BLaER1 (cell line): ENCODE measurements around the gene S100A6.

Experiments used
- H3K27ac ChIP-seq: shearing (Covaris generic); formaldehyde crosslinking; 2 replicates; pipeline ENCODE4 v1.8.1; 2022
- H3K27me3 ChIP-seq: shearing (Covaris generic); formaldehyde crosslinking; 2 replicates; pipeline ENCODE4 v1.8.1; 2022
- H3K36me3 ChIP-seq: shearing (Covaris generic); formaldehyde crosslinking; 2 replicates; pipeline ENCODE4 v1.8.1; 2022
- H3K4me1 ChIP-seq: shearing (Covaris generic); formaldehyde crosslinking; 2 replicates; pipeline ENCODE4 v1.8.1; 2022
- H3K4me2 ChIP-seq: shearing (Covaris generic); formaldehyde crosslinking; 2 replicates; pipeline ENCODE4 v1.8.1; 2022
- H3K4me3 ChIP-seq: shearing (Covaris generic); formaldehyde crosslinking; 2 replicates; pipeline ENCODE4 v1.8.1; 2022
- H3K9ac ChIP-seq: shearing (Covaris generic); formaldehyde crosslinking; 2 replicates; pipeline ENCODE4 v1.8.1; 2022
- H3K9me3 ChIP-seq: shearing (Covaris generic); formaldehyde crosslinking; 2 replicates; pipeline ENCODE4 v1.8.1; 2022
- H4K20me1 ChIP-seq: shearing (Covaris generic); formaldehyde crosslinking; 2 replicates; pipeline ENCODE4 v1.8.1; 2022
- Cebpa-rat ChIP-seq: shearing (Covaris generic); IDR thresholded peaks from 2 replicates; pipeline ENCODE4 v1.8.1; 2022

S100A6 gene

DNA sequence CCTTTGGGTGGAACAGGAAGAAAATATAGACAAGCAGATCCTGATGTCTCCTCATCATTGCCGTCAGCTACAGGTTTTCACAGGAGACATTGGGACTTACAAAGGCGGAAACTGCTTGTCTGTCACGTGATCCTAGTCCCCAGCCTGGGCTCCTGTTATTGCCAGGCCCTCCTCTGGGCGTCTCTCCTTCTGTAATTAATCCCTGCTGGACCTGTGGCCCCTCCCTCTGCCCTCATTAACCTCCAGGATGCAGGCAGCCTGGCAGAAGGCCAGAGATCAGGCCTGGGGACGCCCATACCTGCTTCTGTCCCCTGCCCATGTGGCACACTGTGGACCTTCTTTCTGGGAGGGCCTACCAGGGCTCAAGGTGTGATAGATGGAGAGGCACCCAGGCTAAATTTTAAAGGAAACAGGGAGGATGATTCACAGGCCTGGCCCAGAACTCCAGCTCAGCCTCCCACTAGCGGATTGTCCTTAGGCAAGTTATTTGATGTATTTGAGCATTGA is 2.6 kb upstream of the S100A6 start:
- Histone ChIP-seq H4K20me1 (no peaks in the 10 kb centered on the region), H3K4me3 (no peak overlapping the region), H3K4me2 (no peak overlapping the region), H3K36me3 (no peaks in the 10 kb centered on the region), H3K4me1 (peaks cover 62% of the 10 kb centered on the region), H3K9ac (no peak overlapping the region), H3K9me3 (no peaks in the 10 kb centered on the region), H3K27ac (no peak overlapping the region), H3K27me3 (peaks cover 20% of the 10 kb centered on the region)
- TF ChIP-seq Cebpa-rat = no peak

- Histone ChIP-seq H4K20me1 (no peaks in the 10 kb centered on the region), H3K27me3 (peaks cover 20% of the 10 kb centered on the region), H3K9me3 (no peaks in the 10 kb centered on the region), H3K36me3 (no peaks in the 10 kb centered on the region), H3K4me1 (peaks cover 62% of the 10 kb centered on the region), H3K4me3 (no peak overlapping the region), H3K9ac (no peak overlapping the region), H3K4me2 (no peak overlapping the region), H3K27ac (no peak overlapping the region)
- no peak for TF ChIP-seq Cebpa-rat
Measured at GRCh38 chr1:153537376-153537730, 1.6 kb upstream of the S100A6 start.

GRCh38 chr1:153536671-153537375 is 1.0 kb upstream of the S100A6 start:
- H3K9me3 ChIP-seq = no peaks in the 10 kb centered on the region
- peaks cover 62% of the 10 kb centered on the region for H3K4me1 ChIP-seq
- peaks cover 20% of the 10 kb centered on the region for H3K27me3 ChIP-seq
- H3K36me3 ChIP-seq = no peaks in the 10 kb centered on the region
- TF ChIP-seq Cebpa-rat = no peak
- peak overlapping the region; percentile 60; the same call in 1 of the 2 replicates for H3K4me3 ChIP-seq
- no peak overlapping the region for H3K9ac ChIP-seq
- peak overlapping the region; percentile 91 for H3K4me2 ChIP-seq
- H4K20me1 ChIP-seq = no peaks in the 10 kb centered on the region
- no peak overlapping the region for H3K27ac ChIP-seq

- Histone ChIP-seq H3K4me1 (peaks cover 57% of the 10 kb centered on the region), H4K20me1 (no peaks in the 10 kb centered on the region), H3K36me3 (no peaks in the 10 kb centered on the region), H3K9ac (peak overlapping the region; percentile 62), H3K27ac (peak overlapping the region; percentile 62; the same call in 1 of the 2 replicates), H3K4me3 (peak overlapping the region; percentile 60), H3K27me3 (peaks cover 20% of the 10 kb centered on the region), H3K4me2 (peak overlapping the region; percentile 91), H3K9me3 (no peaks in the 10 kb centered on the region)
- no peak for TF ChIP-seq Cebpa-rat
Measured at GRCh38 chr1:153536012-153536670, 350 bp upstream of the S100A6 start.

GRCh38 chr1:153534925-153535241 is 908 bp downstream of the S100A6 start:
- Histone ChIP-seq H3K4me3 (no peak overlapping the region), H4K20me1 (no peaks in the 10 kb centered on the region), H3K36me3 (no peaks in the 10 kb centered on the region), H3K4me1 (peaks cover 45% of the 10 kb centered on the region), H3K9me3 (no peaks in the 10 kb centered on the region), H3K27me3 (peaks cover 20% of the 10 kb centered on the region), H3K9ac (no peak overlapping the region), H3K4me2 (peak overlapping the region; percentile 91; the same call in 1 of the 2 replicates), H3K27ac (no peak overlapping the region)
- no peak for TF ChIP-seq Cebpa-rat

GRCh38 chr1:153534226-153534924 is 1.4 kb downstream of the S100A6 start:
- H3K27ac ChIP-seq = no peak overlapping the region
- TF ChIP-seq Cebpa-rat = no peak
- H3K4me3 ChIP-seq = no peak overlapping the region
- no peaks in the 10 kb centered on the region for H3K36me3 ChIP-seq
- H3K9ac ChIP-seq = no peak overlapping the region
- H3K27me3 ChIP-seq = peaks cover 20% of the 10 kb centered on the region
- no peak overlapping the region for H3K4me2 ChIP-seq
- peaks cover 40% of the 10 kb centered on the region for H3K4me1 ChIP-seq
- no peaks in the 10 kb centered on the region for H4K20me1 ChIP-seq
- no peaks in the 10 kb centered on the region for H3K9me3 ChIP-seq

DNA sequence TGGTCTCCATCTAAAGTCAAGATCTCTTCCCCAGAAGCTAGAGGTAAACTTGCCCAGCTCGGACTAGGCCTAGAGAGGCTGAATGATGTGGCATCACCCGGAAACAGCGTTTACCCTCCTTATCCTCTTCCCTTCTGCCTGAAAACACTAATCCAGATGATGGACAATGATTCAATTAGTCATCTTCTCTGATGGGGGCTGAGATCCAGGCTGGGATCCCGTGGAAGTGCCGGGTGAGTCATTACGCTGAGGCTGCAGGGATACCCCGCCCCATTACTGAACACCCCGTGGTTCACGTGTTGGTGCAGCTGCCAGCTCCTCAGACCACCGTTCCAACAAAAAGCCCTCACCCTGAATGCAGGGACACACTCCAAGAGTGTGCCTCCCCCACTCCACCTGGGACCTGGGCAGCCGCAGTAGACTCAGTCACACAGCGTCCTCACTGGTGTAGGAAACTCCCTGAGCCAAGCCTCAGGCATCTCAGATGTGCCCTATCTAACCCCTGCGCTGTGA is 2.0 kb downstream of the S100A6 start:
- 0 out of 2 replicates have a peak overlapping the region, but pooled peaks have one; percentile 58 for H3K4me2 ChIP-seq
- no peaks in the 10 kb centered on the region for H3K9me3 ChIP-seq
- H3K27me3 ChIP-seq = peaks cover 20% of the 10 kb centered on the region
- TF ChIP-seq Cebpa-rat = no peak
- H3K4me1 ChIP-seq = peaks cover 40% of the 10 kb centered on the region
- no peak overlapping the region for H3K9ac ChIP-seq
- no peak overlapping the region for H3K4me3 ChIP-seq
- H3K27ac ChIP-seq = no peak overlapping the region
- H3K36me3 ChIP-seq = no peaks in the 10 kb centered on the region
- H4K20me1 ChIP-seq = no peaks in the 10 kb centered on the region

DNA sequence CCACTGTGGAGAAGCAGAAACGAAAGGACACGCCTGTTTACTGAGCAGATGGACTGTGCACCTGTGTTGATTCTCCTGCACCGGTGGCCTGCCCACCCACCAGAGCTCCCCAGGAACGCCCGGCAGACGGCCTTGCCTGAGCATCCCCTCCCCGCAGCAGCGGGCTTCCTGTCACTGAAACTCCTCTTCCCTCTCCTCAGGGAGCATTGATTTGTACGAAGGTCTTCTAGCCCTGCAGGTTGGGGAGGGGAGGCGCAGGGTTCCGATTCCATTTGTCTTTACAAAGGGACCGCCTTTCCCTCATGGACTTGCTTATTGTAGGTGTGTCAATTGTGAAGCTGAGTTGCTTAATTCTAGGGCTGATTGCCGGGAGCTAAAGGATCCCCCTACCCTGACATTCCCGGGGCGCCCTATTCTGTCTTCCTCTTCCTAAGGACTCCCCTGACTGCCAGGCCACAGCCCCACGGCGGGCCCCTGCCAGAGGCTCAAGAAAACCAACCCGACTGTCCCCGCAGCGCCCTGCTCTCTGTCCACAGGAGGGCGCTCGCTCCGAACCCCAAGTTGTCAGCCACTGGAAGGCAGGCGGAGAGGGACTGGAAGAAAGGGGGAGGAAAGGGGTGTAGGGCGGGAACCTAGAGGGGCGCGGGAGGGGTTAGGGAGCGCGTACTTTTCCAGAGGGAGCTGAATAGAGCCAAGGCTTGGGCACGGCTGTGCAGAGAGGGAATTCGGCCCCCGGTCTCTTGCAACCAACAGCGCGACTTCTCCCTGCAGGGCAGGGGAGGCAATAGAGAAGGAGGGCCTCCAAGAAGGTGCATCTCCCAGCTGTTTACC is 2.8 kb downstream of the S100A6 start:
- Histone ChIP-seq H3K4me1 (peaks cover 40% of the 10 kb centered on the region), H3K4me2 (peak overlapping the region; percentile 58), H3K36me3 (no peaks in the 10 kb centered on the region), H3K27ac (no peak overlapping the region), H3K9me3 (no peaks in the 10 kb centered on the region), H4K20me1 (no peaks in the 10 kb centered on the region), H3K9ac (no peak overlapping the region), H3K27me3 (peaks cover 20% of the 10 kb centered on the region), H3K4me3 (no peak overlapping the region)
- TF ChIP-seq Cebpa-rat = no peak

DNA sequence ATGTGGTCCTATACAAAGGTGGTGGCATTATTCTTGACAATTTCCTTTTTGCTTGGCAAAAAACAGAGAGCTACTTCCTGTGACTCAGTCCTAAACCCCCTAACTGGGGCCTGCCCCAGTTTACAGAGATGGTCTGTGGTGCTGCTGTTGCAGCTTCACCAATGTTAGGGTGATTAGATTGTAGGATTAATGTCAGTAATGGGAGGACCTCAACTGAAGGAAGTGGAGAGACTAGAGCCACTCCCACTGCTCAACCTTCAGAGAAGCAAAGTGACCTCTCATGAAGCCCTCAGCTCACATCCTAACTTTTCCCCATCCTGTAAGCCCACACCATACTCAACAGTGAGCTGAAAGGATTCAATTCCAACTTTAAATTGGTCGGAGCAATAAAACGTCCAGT is 3.6 kb downstream of the S100A6 start:
- no peak overlapping the region for H3K4me3 ChIP-seq
- H3K36me3 ChIP-seq = no peaks in the 10 kb centered on the region
- H3K4me2 ChIP-seq = peak overlapping the region; percentile 58
- peaks cover 40% of the 10 kb centered on the region for H3K4me1 ChIP-seq
- H3K27ac ChIP-seq = no peak overlapping the region
- H3K9ac ChIP-seq = no peak overlapping the region
- peaks cover 20% of the 10 kb centered on the region for H3K27me3 ChIP-seq
- H3K9me3 ChIP-seq = no peaks in the 10 kb centered on the region
- TF ChIP-seq Cebpa-rat = no peak
- no peaks in the 10 kb centered on the region for H4K20me1 ChIP-seq
